Neuronal stem cell (in vitro differentiated cells): ENCODE measurements around the gene EPHA7.
A peak's percentile ranks its signal among the peaks of the same experiment; 100 is the strongest.

Experiments
- DNase-seq: peaks from one replicate; pipeline ENCODE4 v3.0.0-alpha.2; 2013; ENCODE audit warnings: low spot score
- H2AFZ ChIP-seq: one replicate; pipeline ENCODE4 v1.6.1; 2013; ENCODE audit warnings: mild to moderate bottlenecking, low read length, inconsistent platforms
- H2AK5ac ChIP-seq: 2 replicates; pipeline ENCODE4 v1.6.1; 2013; ENCODE audit warnings: low read depth, mild to moderate bottlenecking, inconsistent platforms, low read length, moderate library complexity, mixed read lengths
- H2BK120ac ChIP-seq: 2 replicates; pipeline ENCODE4 v1.6.1; 2013; ENCODE audit warnings: low read depth, mild to moderate bottlenecking, inconsistent platforms, low read length, moderate library complexity, mixed read lengths
- H2BK12ac ChIP-seq: one replicate; pipeline ENCODE4 v1.6.1; 2013; ENCODE audit warnings: low read length, inconsistent platforms
- H2BK15ac ChIP-seq: 2 replicates; pipeline ENCODE4 v1.6.1; 2013; ENCODE audit warnings: mild to moderate bottlenecking, low read length, inconsistent platforms, mixed read lengths
- H2BK5ac ChIP-seq: one replicate; pipeline ENCODE4 v1.6.1; 2013; ENCODE audit warnings: inconsistent platforms, mild to moderate bottlenecking, low read length, moderate library complexity
- H3K14ac ChIP-seq: one replicate; pipeline ENCODE4 v1.6.1; 2013; ENCODE audit warnings: low read length, inconsistent platforms
- H3K18ac ChIP-seq: 2 replicates; pipeline ENCODE4 v1.6.1; 2013; ENCODE audit warnings: low read length, inconsistent platforms
- H3K23ac ChIP-seq: 2 replicates; pipeline ENCODE4 v1.6.1; 2013; ENCODE audit warnings: low read depth, mild to moderate bottlenecking, mixed read lengths, low read length, inconsistent platforms; ENCODE audit not compliant: poor library complexity
- H3K27ac ChIP-seq: replicated peaks from 3 replicates; pipeline ENCODE4 v1.5.1; 2013; ENCODE audit warnings: low read length, inconsistent platforms
- H3K27me3 ChIP-seq, 3 experiments: 2 replicates each; pipeline ENCODE4 v1.6.1; 2013; ENCODE audit warnings: low read length in 3 of 3, mild to moderate bottlenecking in 2 of 3, inconsistent platforms in 1 of 3, low read depth in 1 of 3, mixed read lengths in 1 of 3, moderate library complexity in 1 of 3; ENCODE audit not compliant: control insufficient read depth in 3 of 3, insufficient read depth in 3 of 3
- H3K36me3 ChIP-seq, 2 donors: replicated peaks in 1 of 2; 2 replicates each; pipeline ENCODE4 v1.6.1; 2013; ENCODE audit warnings: low read length in 2 of 2; ENCODE audit not compliant: control insufficient read depth in 2 of 2, insufficient read depth in 2 of 2
- H3K4ac ChIP-seq: 2 replicates; pipeline ENCODE4 v1.6.1; 2013; ENCODE audit warnings: inconsistent platforms, mild to moderate bottlenecking, low read length, moderate library complexity
- H3K4me1 ChIP-seq, 2 donors: 1 replicate in 1 of 2; 2 replicates in 1 of 2; pipeline ENCODE4 v1.6.1; 2013; ENCODE audit warnings: low read length in 2 of 2, low read depth in 1 of 2; ENCODE audit not compliant: control insufficient read depth in 2 of 2, insufficient read depth in 1 of 2
- H3K4me2 ChIP-seq: one replicate; pipeline ENCODE4 v1.6.1; 2013; ENCODE audit warnings: mild to moderate bottlenecking, low read length, inconsistent platforms; ENCODE audit not compliant: insufficient read depth, poor library complexity, severe bottlenecking
- H3K4me3 ChIP-seq, 2 donors: 2 replicates each; pipeline ENCODE4 v1.5.1; 2013; ENCODE audit warnings: low read length in 2 of 2, mild to moderate bottlenecking in 2 of 2, inconsistent platforms in 1 of 2, moderate library complexity in 1 of 2
- H3K79me1 ChIP-seq: one replicate; pipeline ENCODE4 v1.6.1; 2013; ENCODE audit warnings: low read depth, mild to moderate bottlenecking, inconsistent platforms, low read length, moderate library complexity
- H3K9ac ChIP-seq: one replicate; pipeline ENCODE4 v1.6.1; 2013; ENCODE audit warnings: mild to moderate bottlenecking, low read depth, low read length, inconsistent platforms; ENCODE audit not compliant: poor library complexity
- H3K9me3 ChIP-seq, 2 donors: replicated peaks in 1 of 2; 2 replicates each; pipeline versions ENCODE3 to v1.6.1; 2013; ENCODE audit warnings: low read length in 2 of 2, mild to moderate bottlenecking in 2 of 2, inconsistent platforms in 1 of 2, low read depth in 1 of 2, mixed read lengths in 1 of 2, moderate library complexity in 1 of 2; ENCODE audit not compliant: control insufficient read depth in 2 of 2, insufficient read depth in 1 of 2
- H4K8ac ChIP-seq: one replicate; pipeline ENCODE4 v1.6.1; 2013; ENCODE audit warnings: low read depth, mild to moderate bottlenecking, inconsistent platforms, low read length, moderate library complexity
- H4K91ac ChIP-seq: one replicate; pipeline ENCODE4 v1.6.1; 2013; ENCODE audit warnings: low read length, low read depth, mild to moderate bottlenecking, inconsistent platforms; ENCODE audit not compliant: poor library complexity
- WGBS, 2 donors: extraction: QIAGEN DNeasy Blood & Tissue Kit; methylation state at CpG; one replicate each; pipeline ENCODE4 v1.1.7; 2013; ENCODE audit warnings: missing lambda C conversion rate in 2 of 2, mixed read lengths in 1 of 2; ENCODE audit not compliant: insufficient read length in 2 of 2, insufficient replicate concordance in 1 of 2; ENCODE audit errors: extremely low coverage in 2 of 2; 5-methylcytosine and 5-hydroxymethylcytosine counted together

EPHA7 gene

GRCh38 chr6:93252930-93253329 is 166.4 kb downstream of the EPHA7 start:
- Histone ChIP-seq H3K18ac (no peak overlapping the region), H3K9me3 (no peaks in the 10 kb centered on the region), H3K4ac (no peak overlapping the region), H2AFZ (no peak overlapping the region), H3K27me3 (no peaks in the 10 kb centered on the region), H3K4me2 (no peak overlapping the region), H3K4me3 (no peak overlapping the region), H3K23ac (no peak overlapping the region), H3K9ac (no peak overlapping the region), H2BK5ac (no peak overlapping the region), H4K8ac (no peak overlapping the region), H2BK15ac (no peak overlapping the region), H3K79me1 (no peaks in the 10 kb centered on the region), H2BK120ac (no peak overlapping the region), H2AK5ac (no peak overlapping the region), H3K4me1 (no peaks in the 10 kb centered on the region), H4K91ac (no peak overlapping the region), H3K36me3 (peaks cover 0 to 1% of the 10 kb centered on the region in 2 donors), H2BK12ac (no peak overlapping the region), H3K27ac (no peak overlapping the region), H3K14ac (no peak overlapping the region)
- no peak for DNase-seq

- no peak overlapping the region for H3K4ac ChIP-seq
- H3K36me3 ChIP-seq, result peaks cover 0 to 3% of the 10 kb centered on the region in 2 donors
- no peak overlapping the region for H4K8ac ChIP-seq
- no peak for DNase-seq
- H3K4me3 ChIP-seq, result no peak overlapping the region
- no peak overlapping the region for H2AK5ac ChIP-seq
- H3K23ac ChIP-seq, result no peak overlapping the region
- H2BK120ac ChIP-seq, result no peak overlapping the region
- no peak overlapping the region for H2AFZ ChIP-seq
- no peaks in the 10 kb centered on the region for H3K79me1 ChIP-seq
- H3K9ac ChIP-seq, result no peak overlapping the region
- no peaks in the 10 kb centered on the region for H3K27me3 ChIP-seq
- no peaks in the 10 kb centered on the region for H3K4me1 ChIP-seq
- H3K4me2 ChIP-seq, result no peak overlapping the region
- H3K27ac ChIP-seq, result no peak overlapping the region
- H2BK12ac ChIP-seq, result no peak overlapping the region
- no peak overlapping the region for H4K91ac ChIP-seq
- H2BK5ac ChIP-seq, result no peak overlapping the region
- H2BK15ac ChIP-seq, result no peak overlapping the region
- H3K9me3 ChIP-seq, result no peaks in the 10 kb centered on the region
- H3K14ac ChIP-seq, result no peak overlapping the region
- H3K18ac ChIP-seq, result no peak overlapping the region
- no CpG with 5 or more reads among the region's 2 CpGs for WGBS, 2 donors
These were observed 170.7 kb downstream of the EPHA7 start for GRCh38 chr6:93248631-93249030.

GRCh38 chr6:93243231-93243778 is 176.1 kb downstream of the EPHA7 start:
- Histone ChIP-seq H3K4me3 (no peak overlapping the region), H3K14ac (no peak overlapping the region), H4K8ac (no peak overlapping the region)

GRCh38 chr6:93242049-93242448 is 177.3 kb downstream of the EPHA7 start:
- no peaks in the 10 kb centered on the region for H3K9me3 ChIP-seq
- H3K27ac ChIP-seq, result no peak overlapping the region
- no peak overlapping the region for H3K23ac ChIP-seq
- no peak overlapping the region for H2BK12ac ChIP-seq
- DNase-seq, result peak; percentile 14
- H3K4me3 ChIP-seq, result no peak overlapping the region
- no peak overlapping the region for H2BK5ac ChIP-seq
- no peak overlapping the region for H3K4me2 ChIP-seq
- H4K91ac ChIP-seq, result no peak overlapping the region
- no peak overlapping the region for H2AFZ ChIP-seq
- no peak overlapping the region for H4K8ac ChIP-seq
- no peak overlapping the region for H2BK120ac ChIP-seq
- H3K14ac ChIP-seq, result no peak overlapping the region
- H3K18ac ChIP-seq, result no peak overlapping the region
- H3K4me1 ChIP-seq, result peaks cover 2 to 8% of the 10 kb centered on the region in 2 donors
- H3K27me3 ChIP-seq, result no peaks in the 10 kb centered on the region
- no peak overlapping the region for H2AK5ac ChIP-seq
- no peak overlapping the region for H3K4ac ChIP-seq
- peaks cover 0 to 3% of the 10 kb centered on the region in 2 donors for H3K36me3 ChIP-seq
- no peaks in the 10 kb centered on the region for H3K79me1 ChIP-seq
- no peak overlapping the region for H3K9ac ChIP-seq
- H2BK15ac ChIP-seq, result no peak overlapping the region

More at GRCh38 chr6:93243231-93243778, 176.1 kb downstream of the EPHA7 start:
- Histone ChIP-seq H3K4ac (no peak overlapping the region), H3K79me1 (no peaks in the 10 kb centered on the region), H3K4me2 (no peak overlapping the region), H4K91ac (no peak overlapping the region), H2BK5ac (no peak overlapping the region), H3K23ac (no peak overlapping the region), H2AK5ac (no peak overlapping the region), H3K36me3 (peaks cover 0 to 3% of the 10 kb centered on the region in 2 donors), H3K27me3 (no peaks in the 10 kb centered on the region), H3K9me3 (no peaks in the 10 kb centered on the region), H2AFZ (no peak overlapping the region), H2BK12ac (no peak overlapping the region), H3K9ac (no peak overlapping the region), H2BK120ac (no peak overlapping the region), H3K27ac (no peak overlapping the region), H3K4me1 (peaks cover 2 to 8% of the 10 kb centered on the region in 2 donors), H3K18ac (no peak overlapping the region), H2BK15ac (no peak overlapping the region)
- no peak for DNase-seq
- no CpG with 5 or more reads among the region's 1 CpG for WGBS, 2 donors
